Measurements from ENCODE around the gene REXO4. TPM values are rescaled to one million over a fixed set of nuclear protein-coding genes. Genes with fewer than 3 reads are reported as not detected.

The REXO4 gene
- total and polyA plus RNA-seq, 2 of the 13 experiments (the other 11 are each of a cell fraction or from before 2014, with no cell fraction given) = 18.5 to 30.4 TPM

DNA sequence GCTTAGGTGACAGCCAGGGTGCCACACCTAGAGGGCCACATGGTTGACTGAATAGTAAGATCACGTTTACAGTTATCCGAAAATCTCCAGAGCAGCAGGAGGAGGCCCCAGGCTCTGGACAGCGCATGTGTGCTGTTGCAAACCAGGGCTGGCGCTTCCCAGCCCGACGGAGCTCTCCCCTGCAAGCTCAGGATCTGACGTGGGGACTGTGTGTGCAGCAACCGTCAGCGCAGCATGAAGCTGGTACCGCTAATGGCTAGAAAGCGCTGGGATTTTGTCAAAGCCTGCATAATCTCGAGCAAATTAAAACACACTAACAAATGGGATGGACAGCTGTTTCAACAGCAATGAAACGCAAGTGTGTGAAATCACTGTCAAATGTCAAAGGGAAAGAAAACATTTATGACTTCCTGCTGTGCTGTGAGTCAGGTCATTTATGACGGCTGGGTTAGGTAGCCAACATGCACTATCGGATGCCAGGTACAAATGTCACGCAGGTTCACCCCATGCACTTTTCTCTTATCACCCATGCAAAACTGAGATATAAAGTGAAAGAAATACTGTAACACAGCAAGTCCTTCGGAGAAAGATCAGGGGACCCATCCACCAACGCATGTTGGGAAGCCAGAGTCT lies 49.4 kb downstream of the REXO4 start:
- POLR2A ChIA-PET = no interaction called here
- Histone ChIP-seq H3K9me3 (ENCODE audit: low read length) (no peaks in the 10 kb centered on the region), H3K79me2 (ENCODE audit: insufficient read depth, low read length) (peaks cover 84% of the 10 kb centered on the region), H3K4me3 (replicated peaks in 1 of 3; ENCODE audit: insufficient read depth in 1 of 3, low read depth in 2 of 3, low read length in 3 of 3) (no peak overlapping the region), H3K4me2 (ENCODE audit: low read depth, low read length) (no peak overlapping the region), H3K36me3 (replicated peaks in 1 of 2; ENCODE audit: control insufficient read depth in 1 of 2, insufficient read depth in 2 of 2, low read length in 2 of 2) (peaks cover 24 to 97% of the 10 kb centered on the region in 2 experiments), H3K27ac (ENCODE audit: extremely low read length, insufficient read depth, low read length) (no peak overlapping the region), H4K20me1 (ENCODE audit: insufficient read depth, low read length) (peaks cover 92% of the 10 kb centered on the region), H3K9ac (ENCODE audit: insufficient read depth, low read depth, low read length) (no peak overlapping the region), H3K4me1 (ENCODE audit: insufficient read depth, low read length) (peaks cover 52% of the 10 kb centered on the region), H2AFZ (ENCODE audit: low read length) (no peak overlapping the region), H3K27me3 (ENCODE audit: control insufficient read depth in 1 of 2, insufficient read depth in 2 of 2, low read length in 2 of 2) (no peaks in the 10 kb centered on the region)
- CTCF ChIA-PET (ENCODE audit: low intra/inter-chr PET ratio, low total read pairs) = no interaction called here
- no TSS peak for BruUV-seq (replicated peaks)
- in situ Hi-C loops (cut with HindIII; ENCODE audit: extremely low pct_ligation_motif_present, low pct_unique_long_range_greater_than_20kb) (no loop called here), intact Hi-C loops (cut with micrococcal nuclease; ENCODE audit: unreplicated experiment) (no loop called here)
- FAIRE-seq (no peak), DNase-seq (ENCODE audit: low spot score) (no peak), ATAC-seq (no peak)
- WGBS (ENCODE audit: low lambda C conversion rate) = 89% methylated on average over 13 of the region's 18 CpGs
- TF ChIP-seq ZNF780A (CRISPR knock-in tag; IDR thresholded peaks at IDR 0.05) = no peak
- TF ChIP-seq POLR2A (IDR thresholded peaks at IDR 0.05; ENCODE audit: insufficient read depth in 1 of 2, low read depth in 2 of 2, low read length in 2 of 2) = 0 out of 4 replicates have a peak, but pooled peaks of 1 of the 2 experiments have one; percentile 13
- TF ChIP-seq, protein P1, sequence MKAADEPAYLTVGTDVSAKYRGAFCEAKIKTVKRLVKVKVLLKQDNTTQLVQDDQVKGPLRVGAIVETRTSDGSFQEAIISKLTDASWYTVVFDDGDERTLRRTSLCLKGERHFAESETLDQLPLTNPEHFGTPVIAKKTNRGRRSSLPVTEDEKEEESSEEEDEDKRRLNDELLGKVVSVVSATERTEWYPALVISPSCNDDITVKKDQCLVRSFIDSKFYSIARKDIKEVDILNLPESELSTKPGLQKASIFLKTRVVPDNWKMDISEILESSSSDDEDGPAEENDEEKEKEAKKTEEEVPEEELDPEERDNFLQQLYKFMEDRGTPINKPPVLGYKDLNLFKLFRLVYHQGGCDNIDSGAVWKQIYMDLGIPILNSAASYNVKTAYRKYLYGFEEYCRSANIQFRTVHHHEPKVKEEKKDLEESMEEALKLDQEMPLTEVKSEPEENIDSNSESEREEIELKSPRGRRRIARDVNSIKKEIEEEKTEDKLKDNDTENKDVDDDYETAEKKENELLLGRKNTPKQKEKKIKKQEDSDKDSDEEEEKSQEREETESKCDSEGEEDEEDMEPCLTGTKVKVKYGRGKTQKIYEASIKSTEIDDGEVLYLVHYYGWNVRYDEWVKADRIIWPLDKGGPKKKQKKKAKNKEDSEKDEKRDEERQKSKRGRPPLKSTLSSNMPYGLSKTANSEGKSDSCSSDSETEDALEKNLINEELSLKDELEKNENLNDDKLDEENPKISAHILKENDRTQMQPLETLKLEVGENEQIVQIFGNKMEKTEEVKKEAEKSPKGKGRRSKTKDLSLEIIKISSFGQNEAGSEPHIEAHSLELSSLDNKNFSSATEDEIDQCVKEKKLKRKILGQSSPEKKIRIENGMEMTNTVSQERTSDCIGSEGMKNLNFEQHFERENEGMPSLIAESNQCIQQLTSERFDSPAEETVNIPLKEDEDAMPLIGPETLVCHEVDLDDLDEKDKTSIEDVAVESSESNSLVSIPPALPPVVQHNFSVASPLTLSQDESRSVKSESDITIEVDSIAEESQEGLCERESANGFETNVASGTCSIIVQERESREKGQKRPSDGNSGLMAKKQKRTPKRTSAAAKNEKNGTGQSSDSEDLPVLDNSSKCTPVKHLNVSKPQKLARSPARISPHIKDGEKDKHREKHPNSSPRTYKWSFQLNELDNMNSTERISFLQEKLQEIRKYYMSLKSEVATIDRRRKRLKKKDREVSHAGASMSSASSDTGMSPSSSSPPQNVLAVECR (CRISPR knock-in tag; IDR thresholded peaks at IDR 0.05; ENCODE audit: borderline replicate concordance) = 0 out of 2 replicates have a peak, but pooled peaks have one; percentile 26
- TF ChIP-seq RBFOX2 (IDR thresholded peaks at IDR 0.05; ENCODE audit: low read depth, low read length) = 0 out of 2 replicates have a peak, but pooled peaks have one; percentile 28
- no peak for TF ChIP-seq SNAPC2 (CRISPR knock-in tag; IDR thresholded peaks at IDR 0.05)
